PFSK-1 (cell line): ENCODE results near the gene USP27X.

Experiments
- FOXP2 ChIP-seq: optimal IDR thresholded peaks from 2 replicates; pipeline ENCODE3; 2011; ENCODE audit warnings: borderline replicate concordance, control low read depth, inconsistent platforms; ENCODE audit not compliant: insufficient read depth; ENCODE audit errors: extremely low read length, extremely low read depth
- POLR2AphosphoS5 ChIP-seq: IDR thresholded peaks from 2 replicates; pipeline ENCODE4 v1.6.1; 2012; ENCODE audit warnings: low read depth, mild to moderate bottlenecking, control low read depth, low read length, moderate library complexity
- REST ChIP-seq, 2 experiments: IDR thresholded peaks; 2 replicates each; pipeline versions ENCODE4 v1.6.1 to v1.8.0; 2011 to 2012; ENCODE audit warnings: low read depth in 2 of 2, low read length in 2 of 2, control low read depth in 1 of 2, inconsistent platforms in 1 of 2, mild to moderate bottlenecking in 1 of 2, moderate library complexity in 1 of 2; ENCODE audit not compliant: insufficient read depth in 1 of 2
- SIN3A ChIP-seq: IDR thresholded peaks from 2 replicates; pipeline ENCODE4 v1.6.1; 2012; ENCODE audit warnings: mild to moderate bottlenecking, low read length, moderate library complexity, borderline replicate concordance; ENCODE audit not compliant: insufficient read depth
- TAF1 ChIP-seq: IDR thresholded peaks from 2 replicates; pipeline ENCODE4 v1.6.1; 2012; ENCODE audit warnings: low read length, control low read depth, borderline replicate concordance; ENCODE audit not compliant: insufficient read depth

Gene USP27X

GRCh38 chrX:49901048-49901447 is 21.8 kb downstream of the USP27X start:
- TF ChIP-seq REST (IDR thresholded peaks at IDR 0.05; ENCODE audit: insufficient read depth in 1 of 2, low read depth in 2 of 2, low read length in 2 of 2) (no peak), POLR2AphosphoS5 (no peak), SIN3A (no peak), FOXP2 (no peak), TAF1 (no peak)

- no peak for TF ChIP-seq SIN3A
Measured at GRCh38 chrX:49910344-49910743, 31.1 kb downstream of the USP27X start.

GRCh38 chrX:49912086-49912485 is 32.8 kb downstream of the USP27X start:
- TF ChIP-seq SIN3A, result no peak
- TF ChIP-seq TAF1, result no peak

GRCh38 chrX:49912861-49913260 is 33.6 kb downstream of the USP27X start:
- TF ChIP-seq TAF1 (no peak), POLR2AphosphoS5 (no peak), REST (IDR thresholded peaks at IDR 0.05; ENCODE audit: insufficient read depth in 1 of 2, low read depth in 2 of 2, low read length in 2 of 2) (no peak), SIN3A (no peak), FOXP2 (no peak)

- no peak for TF ChIP-seq TAF1
- TF ChIP-seq REST (IDR thresholded peaks at IDR 0.05; ENCODE audit: insufficient read depth in 1 of 2, low read depth in 2 of 2, low read length in 2 of 2), result no peak
- no peak for TF ChIP-seq POLR2AphosphoS5
- TF ChIP-seq SIN3A, result no peak
- TF ChIP-seq FOXP2, result no peak
Measured at GRCh38 chrX:49915361-49916222, 36.3 kb downstream of the USP27X start.

GRCh38 chrX:49919617-49920016 is 40.3 kb downstream of the USP27X start:
- TF ChIP-seq FOXP2 (no peak), POLR2AphosphoS5 (no peak), TAF1 (no peak)

GRCh38 chrX:49921109-49921508 is 41.8 kb downstream of the USP27X start:
- no peak for TF ChIP-seq TAF1
- no peak for TF ChIP-seq SIN3A
- no peak for TF ChIP-seq POLR2AphosphoS5
- TF ChIP-seq FOXP2, result no peak
- TF ChIP-seq REST (IDR thresholded peaks at IDR 0.05; ENCODE audit: insufficient read depth in 1 of 2, low read depth in 2 of 2, low read length in 2 of 2), result no peak
